ENCODE measurements around the gene MYO5B.

Gene MYO5B

GRCh38 chr18:50061876-50062517, 132.9 kb downstream of the MYO5B start:
- no peak for DNase-seq

- DNase-seq, result no peak
Measured at GRCh38 chr18:50060822-50061221, 134.1 kb downstream of the MYO5B start.

- no peak for DNase-seq
Measured at GRCh38 chr18:50058731-50059130, 136.2 kb downstream of the MYO5B start.

GRCh38 chr18:50057009-50057408, 137.9 kb downstream of the MYO5B start:
- no peak for DNase-seq

- no peak for DNase-seq
Measured at GRCh38 chr18:50056185-50056584, 138.8 kb downstream of the MYO5B start.

- no peak for DNase-seq
Measured at GRCh38 chr18:50055488-50055887, 139.5 kb downstream of the MYO5B start.

- DNase-seq, result no peak
Measured at GRCh38 chr18:50053111-50053510, 141.8 kb downstream of the MYO5B start.

GRCh38 chr18:50051288-50051687, 143.7 kb downstream of the MYO5B start:
- DNase-seq, result no peak

- no peak for DNase-seq
Measured at GRCh38 chr18:50045126-50045525, 149.8 kb downstream of the MYO5B start.

- no peak for DNase-seq
Measured at GRCh38 chr18:50044402-50044801, 150.5 kb downstream of the MYO5B start.

- no peak for DNase-seq
Measured at GRCh38 chr18:50042611-50043010, 152.3 kb downstream of the MYO5B start.

GRCh38 chr18:50039746-50040145, 155.2 kb downstream of the MYO5B start:
- DNase-seq, result no peak

GRCh38 chr18:50038448-50038847, 156.5 kb downstream of the MYO5B start:
- DNase-seq, result no peak

GRCh38 chr18:50034029-50034428, 160.9 kb downstream of the MYO5B start:
- no peak for DNase-seq

GRCh38 chr18:50033004-50033403, 161.9 kb downstream of the MYO5B start:
- no peak for DNase-seq

- no peak for DNase-seq
Measured at GRCh38 chr18:50030146-50030545, 164.8 kb downstream of the MYO5B start.

GRCh38 chr18:50027996-50028395, 167.0 kb downstream of the MYO5B start:
- DNase-seq, result no peak

- no peak for DNase-seq
Measured at GRCh38 chr18:50024466-50024865, 170.5 kb downstream of the MYO5B start.

- DNase-seq, result no peak
Measured at GRCh38 chr18:50022985-50023384, 172.0 kb downstream of the MYO5B start.

- DNase-seq, result no peak
Measured at GRCh38 chr18:50014606-50015005, 180.3 kb downstream of the MYO5B start.

GRCh38 chr18:50013363-50014138, 181.4 kb downstream of the MYO5B start:
- DNase-seq, result no peak

- DNase-seq, result no peak
Measured at GRCh38 chr18:50011813-50012435, 183.0 kb downstream of the MYO5B start.

GRCh38 chr18:50009773-50010335, 185.1 kb downstream of the MYO5B start:
- no peak for DNase-seq

GRCh38 chr18:50008306-50008705, 186.6 kb downstream of the MYO5B start:
- no peak for DNase-seq

All from effector CD8-positive, alpha-beta T cell (primary cell).